Embryonic facial prominence (tissue), 1 donor: ENCODE data around the gene CPOX.
"Not testable (repeated sequence)": the region's sequence is repeated elsewhere in the genome, so short reads cannot be mapped to it uniquely, and the experiment has no call there.

Source experiments
- DNase-seq: peaks from one replicate; pipeline ENCODE4 v3.0.0-alpha.2; 2016; ENCODE audit errors: extremely low spot score

Gene CPOX

GRCh38 chr3:98593046-98593936 is at the start of gene CPOX:
CPOX (minus strand) TSS chr3:98593611; CDS start chr3:98593504, 107 bp downstream.
- DNase-seq: peak; percentile 49

- DNase-seq: not testable (repeated sequence)
Observed at GRCh38 chr3:98642769-98643168, 49.4 kb upstream of the CPOX start.

- DNase-seq: not testable (repeated sequence)
Observed at GRCh38 chr3:98641756-98642155, 48.3 kb upstream of the CPOX start.

- DNase-seq: not testable (repeated sequence)
Observed at GRCh38 chr3:98638515-98638914, 45.1 kb upstream of the CPOX start.

- DNase-seq: no peak
Observed at GRCh38 chr3:98630416-98630815, 37.0 kb upstream of the CPOX start.

GRCh38 chr3:98628317-98628716 is 34.9 kb upstream of the CPOX start:
- no peak for DNase-seq

- no peak for DNase-seq
Observed at GRCh38 chr3:98626151-98626550, 32.7 kb upstream of the CPOX start.

- no peak for DNase-seq
Observed at GRCh38 chr3:98623572-98624280, 30.3 kb upstream of the CPOX start.

- DNase-seq: no peak
Observed at GRCh38 chr3:98617841-98618240, 24.4 kb upstream of the CPOX start.

GRCh38 chr3:98613616-98614015 is 20.2 kb upstream of the CPOX start:
- DNase-seq: no peak

GRCh38 chr3:98612996-98613517 is 19.6 kb upstream of the CPOX start:
- DNase-seq: no peak

GRCh38 chr3:98612587-98612986 is 19.2 kb upstream of the CPOX start:
- DNase-seq: no peak

- no peak for DNase-seq
Observed at GRCh38 chr3:98608029-98608428, 14.6 kb upstream of the CPOX start.

GRCh38 chr3:98603580-98603979 is 10.2 kb upstream of the CPOX start:
- DNase-seq: no peak

GRCh38 chr3:98602078-98602678 is 8.8 kb upstream of the CPOX start:
- DNase-seq: peak; percentile 64

- DNase-seq: no peak
Observed at GRCh38 chr3:98601180-98601579, 7.8 kb upstream of the CPOX start.

GRCh38 chr3:98600412-98601095 is 7.1 kb upstream of the CPOX start:
- no peak for DNase-seq

GRCh38 chr3:98599647-98600411 is 6.4 kb upstream of the CPOX start:
- no peak for DNase-seq

GRCh38 chr3:98598492-98598891 is 5.1 kb upstream of the CPOX start:
- no peak for DNase-seq

- no peak for DNase-seq
Observed at GRCh38 chr3:98596541-98597500, 3.4 kb upstream of the CPOX start.
